ENCODE measurements around the gene ANKRD33. TPM values are rescaled to one million over a fixed set of nuclear protein-coding genes. Genes with fewer than 3 reads are reported as not detected.

The ANKRD33 gene
- total RNA-seq, 2 experiments from 2014 or later = not detected

- no peak overlapping the region for H3K27ac Mint-ChIP-seq
- no peak for DNase-seq
- CTCF ChIA-PET = interaction anchor here (0.6 to 0.9 kb wide), 2 partner anchors 23 to 169 kb away, joined by 3 read pairs; no protein-coding TSS in a partner anchor
- no peak overlapping the region for H3K4me3 Mint-ChIP-seq
- POLR2A ChIA-PET = no interaction called here
- peaks cover 8% of the 10 kb centered on the region for H3K36me3 Mint-ChIP-seq (ENCODE audit: low read depth)
- peaks cover 22% of the 10 kb centered on the region for H3K4me1 Mint-ChIP-seq
- H3K9me3 Mint-ChIP-seq = peaks cover 7% of the 10 kb centered on the region
- H3K27me3 Mint-ChIP-seq = peaks cover 4% of the 10 kb centered on the region
Observed at GRCh38 chr12:51889216-51890132, 1.6 kb downstream of the ANKRD33 start.

DNA sequence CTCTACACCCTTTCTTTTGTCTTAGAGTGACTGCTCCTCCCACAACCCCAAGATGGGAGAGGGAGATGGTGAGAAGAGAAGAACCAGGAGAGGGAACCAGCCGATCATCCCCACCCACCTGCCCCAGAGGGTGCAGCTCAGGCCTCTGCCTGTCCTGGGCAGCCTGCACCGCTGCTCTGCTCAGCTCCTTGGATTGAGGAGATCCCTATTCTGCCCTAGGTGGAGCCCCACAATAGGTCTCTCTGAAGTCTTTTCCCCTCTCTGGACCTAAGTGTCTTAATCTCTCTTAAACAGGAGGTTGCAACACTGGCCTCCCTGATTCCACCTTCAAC is 2.2 kb downstream of the ANKRD33 start:
- peaks cover 2% of the 10 kb centered on the region for H3K36me3 Mint-ChIP-seq (ENCODE audit: low read depth)
- H3K9me3 Mint-ChIP-seq = peaks cover 2% of the 10 kb centered on the region
- peaks cover 4% of the 10 kb centered on the region for H3K27me3 Mint-ChIP-seq
- ChIA-PET CTCF (no interaction called here), POLR2A (no interaction called here)
- DNase-seq = no peak
- H3K4me3 Mint-ChIP-seq = no peak overlapping the region
- H3K27ac Mint-ChIP-seq = no peak overlapping the region
- peaks cover 16% of the 10 kb centered on the region for H3K4me1 Mint-ChIP-seq

- peaks cover 12% of the 10 kb centered on the region for H3K4me1 Mint-ChIP-seq
- H3K9me3 Mint-ChIP-seq = no peaks in the 10 kb centered on the region
- peaks cover 4% of the 10 kb centered on the region for H3K27me3 Mint-ChIP-seq
- no peak overlapping the region for H3K27ac Mint-ChIP-seq
- H3K36me3 Mint-ChIP-seq (ENCODE audit: low read depth) = no peaks in the 10 kb centered on the region
- ChIA-PET CTCF (no interaction called here), POLR2A (no interaction called here)
- no peak for DNase-seq
- H3K4me3 Mint-ChIP-seq = no peak overlapping the region
Observed at GRCh38 chr12:51890511-51891171, 2.7 kb downstream of the ANKRD33 start.

DNA sequence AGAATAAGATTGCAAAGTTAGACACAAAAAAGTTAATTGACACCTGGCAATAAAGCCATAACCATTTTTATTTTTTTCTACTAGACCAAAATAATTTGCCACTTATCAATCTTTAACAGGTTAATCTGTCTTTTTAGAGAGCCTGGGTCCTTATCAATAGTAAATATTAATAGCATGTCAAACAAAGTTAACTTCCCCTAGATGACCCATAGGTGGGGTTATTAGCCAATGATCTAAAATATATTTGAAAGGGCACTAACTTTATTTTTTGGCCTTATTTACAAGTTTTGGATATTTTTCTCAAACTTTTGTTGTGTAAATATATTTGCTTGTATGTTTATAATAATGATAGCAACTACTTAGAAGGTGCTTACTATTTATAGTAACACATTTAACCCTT is 3.9 kb downstream of the ANKRD33 start:
- Mint-ChIP-seq H3K4me3 (no peak overlapping the region), H3K9me3 (no peaks in the 10 kb centered on the region), H3K36me3 (ENCODE audit: low read depth) (no peaks in the 10 kb centered on the region), H3K27ac (no peak overlapping the region), H3K4me1 (peaks cover 2% of the 10 kb centered on the region), H3K27me3 (peaks cover 4% of the 10 kb centered on the region)
- ChIA-PET POLR2A (no interaction called here), CTCF (interaction anchor here (1.0 kb wide), 2 partner anchors 29 to 131 kb away, joined by 3 to 4 read pairs; no protein-coding TSS in a partner anchor)
- DNase-seq = no peak

GRCh38 chr12:51893786-51894185 is 5.9 kb downstream of the ANKRD33 start:
- no peak overlapping the region for H3K4me3 Mint-ChIP-seq
- H3K4me1 Mint-ChIP-seq = no peaks in the 10 kb centered on the region
- CTCF ChIA-PET = interaction anchor here (0.9 kb wide), 1 partner anchor 56 kb away, joined by 3 read pairs; no protein-coding TSS in a partner anchor
- no peaks in the 10 kb centered on the region for H3K36me3 Mint-ChIP-seq (ENCODE audit: low read depth)
- POLR2A ChIA-PET = no interaction called here
- no peaks in the 10 kb centered on the region for H3K9me3 Mint-ChIP-seq
- H3K27me3 Mint-ChIP-seq = peaks cover 8% of the 10 kb centered on the region
- H3K27ac Mint-ChIP-seq = no peak overlapping the region
- no peak for DNase-seq

DNA sequence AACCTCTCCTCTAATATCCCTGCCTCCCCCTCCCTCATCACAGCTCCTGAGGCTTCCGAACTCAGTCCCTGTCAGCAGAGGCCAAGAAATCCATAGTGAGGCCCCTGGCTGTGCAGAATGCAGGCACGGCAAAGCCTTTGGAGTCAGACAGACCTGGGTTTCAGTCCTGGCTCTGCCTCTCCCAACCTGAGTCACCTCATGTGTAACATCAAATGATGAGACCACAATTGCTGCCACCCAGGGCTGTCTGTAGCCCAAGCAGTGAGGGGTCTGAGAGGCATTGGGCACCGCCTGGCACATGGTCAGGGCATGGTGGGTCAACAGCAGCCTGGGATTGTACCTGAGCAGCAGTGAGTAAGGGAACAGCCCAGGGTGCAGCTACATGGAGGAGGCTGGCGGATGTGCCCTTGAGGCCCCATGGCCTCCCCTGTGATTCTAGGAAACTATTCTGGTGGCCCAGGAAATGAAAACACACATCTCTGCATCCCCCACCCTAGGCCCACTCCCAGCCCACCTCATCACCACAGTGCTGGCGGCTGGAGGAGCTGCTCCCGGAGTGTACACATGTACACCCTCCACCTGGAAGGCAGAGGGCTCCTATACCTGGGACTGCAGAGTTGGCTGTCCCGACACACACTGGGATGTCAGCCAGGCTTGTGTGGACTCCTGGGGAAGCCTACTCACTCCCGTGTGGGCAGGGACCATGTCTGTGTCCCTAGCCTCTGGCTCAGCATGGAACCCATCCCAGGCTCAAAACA is 7.7 kb downstream of the ANKRD33 start:
- ChIA-PET CTCF (no interaction called here), POLR2A (no interaction called here)
- H3K4me1 Mint-ChIP-seq = no peaks in the 10 kb centered on the region
- no peak for DNase-seq
- no peaks in the 10 kb centered on the region for H3K9me3 Mint-ChIP-seq
- H3K36me3 Mint-ChIP-seq (ENCODE audit: low read depth) = no peaks in the 10 kb centered on the region
- H3K27me3 Mint-ChIP-seq = peaks cover 8% of the 10 kb centered on the region
- H3K27ac Mint-ChIP-seq = no peak overlapping the region
- no peak overlapping the region for H3K4me3 Mint-ChIP-seq

DNA sequence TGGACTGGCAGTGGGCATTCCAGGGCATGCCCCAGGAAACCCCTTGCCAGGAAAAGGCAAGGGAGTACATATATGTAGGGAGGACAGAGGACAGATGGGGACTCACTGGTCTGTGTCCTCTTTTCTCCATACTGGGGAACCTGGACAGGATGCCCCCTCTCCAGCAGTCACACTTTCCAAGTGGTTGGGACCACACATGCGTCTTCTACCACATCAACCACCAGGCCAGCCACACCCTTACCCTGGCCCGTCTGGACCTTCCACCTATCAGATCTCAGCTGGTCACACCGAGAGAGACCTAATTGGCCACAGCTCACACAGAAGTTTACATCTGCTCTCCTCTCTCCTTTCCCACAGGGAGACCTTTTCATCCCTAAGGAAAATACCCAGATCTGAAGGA is 8.3 kb downstream of the ANKRD33 start:
- Mint-ChIP-seq H3K4me3 (no peak overlapping the region), H3K4me1 (no peaks in the 10 kb centered on the region), H3K9me3 (no peaks in the 10 kb centered on the region), H3K27me3 (peaks cover 8% of the 10 kb centered on the region), H3K36me3 (ENCODE audit: low read depth) (no peaks in the 10 kb centered on the region), H3K27ac (no peak overlapping the region)
- no peak for DNase-seq
- ChIA-PET CTCF (interaction anchor here (0.6 kb wide), 1 partner anchor 97 kb away, joined by 9 read pairs; no protein-coding TSS in a partner anchor), POLR2A (no interaction called here)

- ChIA-PET POLR2A (no interaction called here), CTCF (no interaction called here)
- DNase-seq = no peak
- Mint-ChIP-seq H3K27ac (no peak overlapping the region), H3K4me3 (no peak overlapping the region), H3K36me3 (ENCODE audit: low read depth) (no peaks in the 10 kb centered on the region), H3K9me3 (no peaks in the 10 kb centered on the region), H3K4me1 (no peaks in the 10 kb centered on the region), H3K27me3 (peaks cover 8% of the 10 kb centered on the region)
Observed at GRCh38 chr12:51897181-51897580, 9.3 kb downstream of the ANKRD33 start.

DNA sequence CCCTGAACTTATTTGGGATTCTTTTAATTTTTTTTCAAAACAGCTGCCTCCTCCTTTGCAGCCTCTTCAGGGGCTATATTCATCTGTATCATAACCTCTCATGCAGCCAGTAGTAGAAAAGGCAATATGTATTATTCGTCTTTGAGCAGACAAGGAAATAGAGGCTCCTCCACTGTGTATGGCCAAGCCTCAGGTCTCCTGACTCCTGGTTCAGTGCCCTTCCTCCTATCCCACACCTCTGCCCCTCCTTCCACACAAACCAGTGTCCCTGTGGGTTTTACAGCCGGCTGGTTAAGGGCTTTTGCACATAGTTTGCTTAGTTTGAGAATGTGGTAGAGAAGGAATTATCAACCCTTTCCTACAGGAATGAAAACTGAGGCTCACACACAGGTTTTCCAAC is 10.6 kb downstream of the ANKRD33 start:
- H3K9me3 Mint-ChIP-seq = no peaks in the 10 kb centered on the region
- H3K4me3 Mint-ChIP-seq = no peak overlapping the region
- ChIA-PET CTCF (no interaction called here), POLR2A (no interaction called here)
- H3K27me3 Mint-ChIP-seq = peaks cover 4% of the 10 kb centered on the region
- no peak overlapping the region for H3K27ac Mint-ChIP-seq
- no peaks in the 10 kb centered on the region for H3K36me3 Mint-ChIP-seq (ENCODE audit: low read depth)
- no peak for DNase-seq
- H3K4me1 Mint-ChIP-seq = no peaks in the 10 kb centered on the region

DNA sequence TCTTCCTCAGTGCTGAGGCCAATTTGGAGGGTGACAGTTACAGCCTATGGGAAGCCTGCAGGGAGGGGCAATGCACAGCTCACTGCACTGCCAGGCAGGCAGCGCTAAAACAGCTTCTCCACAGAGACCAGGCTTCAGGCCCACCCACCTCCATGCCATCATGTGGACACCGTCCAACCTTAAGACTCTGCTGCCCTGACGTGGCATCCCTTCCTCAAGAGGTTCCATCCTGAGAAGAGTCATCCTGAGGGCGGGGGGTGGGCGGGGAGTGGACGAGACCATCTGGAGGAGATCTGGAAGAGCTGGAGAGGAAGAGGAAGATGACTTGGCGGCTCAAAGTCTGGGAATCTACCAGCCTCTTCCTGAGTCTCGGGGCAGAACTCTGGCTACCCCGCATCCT is 11.0 kb downstream of the ANKRD33 start:
- no peak overlapping the region for H3K27ac Mint-ChIP-seq
- ChIA-PET POLR2A (no interaction called here), CTCF (no interaction called here)
- no peaks in the 10 kb centered on the region for H3K4me1 Mint-ChIP-seq
- no peak for DNase-seq
- H3K36me3 Mint-ChIP-seq (ENCODE audit: low read depth) = no peaks in the 10 kb centered on the region
- no peaks in the 10 kb centered on the region for H3K9me3 Mint-ChIP-seq
- H3K27me3 Mint-ChIP-seq = peaks cover 7% of the 10 kb centered on the region
- no peak overlapping the region for H3K4me3 Mint-ChIP-seq

GRCh38 chr12:51900323-51900889 is 12.5 kb downstream of the ANKRD33 start:
- Mint-ChIP-seq H3K4me3 (no peak overlapping the region), H3K27ac (no peak overlapping the region), H3K4me1 (no peaks in the 10 kb centered on the region), H3K27me3 (peaks cover 8% of the 10 kb centered on the region), H3K36me3 (ENCODE audit: low read depth) (no peaks in the 10 kb centered on the region), H3K9me3 (no peaks in the 10 kb centered on the region)
- ChIA-PET CTCF (interaction anchor here (1.2 kb wide), 1 partner anchor 125 kb away, joined by 3 read pairs; no protein-coding TSS in a partner anchor), POLR2A (no interaction called here)
- DNase-seq = no peak

DNA sequence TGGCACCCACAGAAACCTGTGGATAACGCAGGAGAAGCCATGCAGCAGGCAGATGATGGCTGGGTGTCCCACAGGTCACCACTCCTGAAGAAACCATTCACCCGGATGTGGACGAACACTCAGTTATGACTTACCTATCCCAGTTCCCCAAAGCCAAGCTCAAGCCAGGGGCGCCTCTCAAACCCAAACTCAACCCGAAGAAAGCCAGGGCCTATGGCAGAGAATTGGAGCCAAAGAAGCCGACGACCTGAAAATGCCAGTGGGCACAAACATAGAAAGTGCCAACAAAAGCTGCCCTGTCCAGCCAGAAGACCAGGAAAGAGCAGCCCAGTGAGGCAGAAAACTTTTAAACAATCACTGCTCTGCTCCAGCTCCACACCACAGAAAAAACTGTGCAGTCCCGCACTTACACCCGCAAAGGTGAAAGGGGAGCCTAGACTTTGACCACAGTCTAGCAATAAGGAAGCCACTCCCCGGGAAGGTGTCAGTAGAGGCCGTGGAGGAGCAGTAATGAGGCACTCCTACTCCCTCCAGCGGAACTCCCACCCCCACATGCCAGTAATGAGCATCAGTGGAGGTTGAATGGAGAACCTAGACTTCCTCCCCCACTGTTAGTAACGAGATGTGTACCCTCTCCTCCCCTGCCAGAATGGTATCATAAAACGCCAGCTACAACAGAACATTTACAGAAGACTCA is 13.4 kb downstream of the ANKRD33 start:
- H3K27ac Mint-ChIP-seq = no peak overlapping the region
- H3K4me1 Mint-ChIP-seq = no peaks in the 10 kb centered on the region
- H3K9me3 Mint-ChIP-seq = no peaks in the 10 kb centered on the region
- ChIA-PET POLR2A (no interaction called here), CTCF (interaction anchor here (1.2 kb wide), 1 partner anchor 124 kb away, joined by 3 read pairs; no protein-coding TSS in a partner anchor)
- H3K36me3 Mint-ChIP-seq (ENCODE audit: low read depth) = no peaks in the 10 kb centered on the region
- peaks cover 12% of the 10 kb centered on the region for H3K27me3 Mint-ChIP-seq
- no peak for DNase-seq
- no peak overlapping the region for H3K4me3 Mint-ChIP-seq

All from activated CD4-positive, alpha-beta memory T cell treated with anti-CD3 and anti-CD28 coated beads, Interleukin-2, amount 10 ng/mL, durations not matched to agents 7 days and 5 days (primary cell).